ENCODE results near the gene SDK2.

Gene SDK2

GRCh38 chr17:73643852-73644144 is 447 bp downstream of the SDK2 start:
- TF ChIP-seq CTCF (IDR thresholded peaks at IDR 0.05; ENCODE audit: low read depth, low read length), result no peak
- in situ Hi-C loops (cut with HindIII; ENCODE audit: low sequenced_read_pairs), result no loop called here
- DNase-seq (ENCODE audit: low read depth, low spot score), result no peak
- H3K4me3 ChIP-seq (ENCODE audit: low read depth, low read length), result peak overlapping the region; percentile 2

- TF ChIP-seq CTCF (IDR thresholded peaks at IDR 0.05; ENCODE audit: low read depth, low read length), result peak; percentile 13
- H3K4me3 ChIP-seq (ENCODE audit: low read depth, low read length), result no peak overlapping the region
- in situ Hi-C loops (cut with HindIII; ENCODE audit: low sequenced_read_pairs), result no loop called here
- DNase-seq (ENCODE audit: low read depth, low spot score), result no peak
These were observed 1.0 kb downstream of the SDK2 start for GRCh38 chr17:73643001-73643851.

- TF ChIP-seq CTCF (IDR thresholded peaks at IDR 0.05; ENCODE audit: low read depth, low read length), result no peak
- no peak overlapping the region for H3K4me3 ChIP-seq (ENCODE audit: low read depth, low read length)
- in situ Hi-C loops (cut with HindIII; ENCODE audit: low sequenced_read_pairs), result no loop called here
- no peak for DNase-seq (ENCODE audit: low read depth, low spot score)
These were observed 1.6 kb downstream of the SDK2 start for GRCh38 chr17:73642659-73643000.

- no peak overlapping the region for H3K4me3 ChIP-seq (ENCODE audit: low read depth, low read length)
These were observed 2.2 kb downstream of the SDK2 start for GRCh38 chr17:73641826-73642600.

GRCh38 chr17:73640691-73641090 is 3.6 kb downstream of the SDK2 start:
- DNase-seq (ENCODE audit: low read depth, low spot score), result no peak
- H3K4me3 ChIP-seq (ENCODE audit: low read depth, low read length), result no peak overlapping the region
- TF ChIP-seq CTCF (IDR thresholded peaks at IDR 0.05; ENCODE audit: low read depth, low read length), result no peak
- in situ Hi-C loops (cut with HindIII; ENCODE audit: low sequenced_read_pairs), result no loop called here

More at GRCh38 chr17:73641826-73642600, 2.2 kb downstream of the SDK2 start:
- TF ChIP-seq CTCF (IDR thresholded peaks at IDR 0.05; ENCODE audit: low read depth, low read length), result no peak
- DNase-seq (ENCODE audit: low read depth, low spot score), result no peak
- in situ Hi-C loops (cut with HindIII; ENCODE audit: low sequenced_read_pairs), result no loop called here

- no peak for DNase-seq (ENCODE audit: low read depth, low spot score)
- no peak overlapping the region for H3K4me3 ChIP-seq (ENCODE audit: low read depth, low read length)
- in situ Hi-C loops (cut with HindIII; ENCODE audit: low sequenced_read_pairs), result no loop called here
- no peak for TF ChIP-seq CTCF (IDR thresholded peaks at IDR 0.05; ENCODE audit: low read depth, low read length)
These were observed 4.3 kb downstream of the SDK2 start for GRCh38 chr17:73639932-73640331.

Data from astrocyte of the spinal cord (primary cell).